ENCODE data around the gene GARNL3.

GARNL3 gene

DNA sequence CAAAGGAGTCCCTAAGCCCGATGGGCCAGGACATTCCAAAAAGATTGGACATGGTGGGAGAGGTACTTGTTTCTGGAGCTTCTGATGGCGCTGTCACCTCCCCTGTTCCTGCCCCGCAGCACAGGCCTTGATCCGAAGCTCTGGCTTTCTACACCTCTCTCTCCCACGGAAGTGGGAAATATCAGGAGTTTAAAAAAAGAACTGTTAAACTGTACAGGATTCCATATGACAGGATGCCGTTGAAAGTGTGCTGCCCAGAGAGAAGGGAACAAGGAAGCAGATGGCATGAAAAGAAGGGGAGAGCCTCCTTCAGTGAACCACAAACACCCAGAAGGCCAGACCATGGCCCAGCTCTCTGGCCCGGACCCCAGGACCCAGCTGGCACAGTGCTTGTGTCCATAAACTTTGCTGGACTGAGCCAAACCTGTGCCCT lies 105.6 kb downstream of the GARNL3 start:
- TF ChIP-seq, protein P1, sequence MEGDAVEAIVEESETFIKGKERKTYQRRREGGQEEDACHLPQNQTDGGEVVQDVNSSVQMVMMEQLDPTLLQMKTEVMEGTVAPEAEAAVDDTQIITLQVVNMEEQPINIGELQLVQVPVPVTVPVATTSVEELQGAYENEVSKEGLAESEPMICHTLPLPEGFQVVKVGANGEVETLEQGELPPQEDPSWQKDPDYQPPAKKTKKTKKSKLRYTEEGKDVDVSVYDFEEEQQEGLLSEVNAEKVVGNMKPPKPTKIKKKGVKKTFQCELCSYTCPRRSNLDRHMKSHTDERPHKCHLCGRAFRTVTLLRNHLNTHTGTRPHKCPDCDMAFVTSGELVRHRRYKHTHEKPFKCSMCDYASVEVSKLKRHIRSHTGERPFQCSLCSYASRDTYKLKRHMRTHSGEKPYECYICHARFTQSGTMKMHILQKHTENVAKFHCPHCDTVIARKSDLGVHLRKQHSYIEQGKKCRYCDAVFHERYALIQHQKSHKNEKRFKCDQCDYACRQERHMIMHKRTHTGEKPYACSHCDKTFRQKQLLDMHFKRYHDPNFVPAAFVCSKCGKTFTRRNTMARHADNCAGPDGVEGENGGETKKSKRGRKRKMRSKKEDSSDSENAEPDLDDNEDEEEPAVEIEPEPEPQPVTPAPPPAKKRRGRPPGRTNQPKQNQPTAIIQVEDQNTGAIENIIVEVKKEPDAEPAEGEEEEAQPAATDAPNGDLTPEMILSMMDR (IDR thresholded peaks at IDR 0.05): no peak

DNA sequence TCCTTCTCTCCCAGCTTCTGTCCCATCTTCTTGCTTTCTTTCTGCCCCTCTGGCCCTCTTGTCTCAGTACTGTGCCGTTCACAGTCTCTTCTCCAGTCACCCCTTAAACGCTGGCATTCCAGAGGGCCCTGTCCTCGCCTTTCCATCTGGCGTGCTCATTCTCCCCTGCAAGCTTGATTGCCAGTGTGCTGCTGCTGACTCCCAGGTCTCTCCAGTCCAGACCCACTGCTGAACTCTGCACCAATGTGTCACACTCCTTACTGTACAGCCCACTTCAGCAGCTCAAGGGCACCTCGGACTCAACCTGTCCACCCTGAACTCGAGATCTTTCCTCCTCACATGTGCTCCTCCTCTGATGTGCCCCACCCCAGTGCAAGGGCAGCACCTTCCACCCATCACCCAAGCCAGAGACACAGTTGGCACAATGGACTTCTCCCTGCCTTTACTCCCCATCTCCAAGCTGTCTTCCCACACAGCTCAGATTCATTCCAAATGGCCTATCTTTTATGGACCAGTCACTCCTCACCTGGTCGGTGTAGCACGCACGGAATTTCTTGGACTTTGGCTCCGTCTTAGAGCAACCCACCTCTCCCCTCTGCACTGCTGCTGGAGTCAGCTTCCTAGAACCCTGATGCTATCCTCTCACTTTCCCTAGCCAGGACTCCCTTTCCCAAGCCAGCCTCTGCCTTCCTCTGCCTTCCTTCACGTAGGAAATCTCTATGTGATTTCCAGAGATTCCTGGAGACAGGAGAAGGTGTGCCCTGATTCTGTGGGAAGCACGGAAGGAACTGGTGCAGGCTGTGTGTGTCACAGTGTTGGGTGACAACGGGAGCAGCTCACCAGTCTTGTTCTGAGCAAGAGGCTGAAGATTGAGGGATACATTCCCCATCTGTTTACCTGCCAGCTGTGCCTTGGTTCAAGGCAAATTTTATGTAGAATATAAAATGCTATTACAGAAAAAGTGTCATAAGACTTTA lies 106.4 kb downstream of the GARNL3 start:
- TF ChIP-seq, protein P1 (IDR thresholded peaks at IDR 0.05): no peak

DNA sequence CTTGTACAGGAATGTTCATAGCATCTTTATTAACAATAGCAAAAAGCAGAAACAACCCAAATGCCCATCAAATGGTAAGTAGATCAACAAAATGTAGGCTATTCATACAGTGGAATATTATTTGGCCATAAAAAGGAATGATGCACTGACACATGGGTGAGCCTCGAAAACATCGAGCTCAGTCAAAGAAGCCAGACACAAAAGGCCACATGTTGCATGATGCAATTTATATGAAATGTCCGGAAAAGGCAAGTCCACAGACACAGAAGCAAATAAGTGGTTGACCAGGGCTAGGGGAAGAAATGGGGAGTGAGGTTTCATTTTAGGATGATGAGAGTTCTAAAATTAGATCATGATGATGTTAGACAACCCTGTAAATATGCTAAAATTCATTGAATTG lies 115.9 kb downstream of the GARNL3 start:
- TF ChIP-seq, protein P1 (IDR thresholded peaks at IDR 0.05): no peak

DNA sequence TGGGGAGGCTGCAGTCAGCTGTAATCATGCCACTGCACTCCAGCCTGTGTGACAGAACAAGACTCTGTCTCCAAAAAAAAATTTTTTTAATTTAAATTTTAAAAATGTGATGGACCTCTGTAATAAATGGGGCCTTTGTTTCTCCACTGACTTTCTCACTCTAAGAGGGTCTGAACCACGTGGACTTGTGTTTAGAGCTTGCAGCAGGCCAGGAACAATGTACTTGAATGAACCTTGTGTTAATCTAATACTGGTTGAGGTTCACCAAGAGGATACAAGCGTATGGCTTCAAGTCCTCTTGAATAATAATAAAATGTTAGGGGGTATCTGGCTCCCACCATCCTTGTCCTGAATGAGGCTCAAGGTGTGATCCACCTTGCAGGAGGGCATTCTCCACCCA lies 118.0 kb downstream of the GARNL3 start:
- TF ChIP-seq, protein P1 (IDR thresholded peaks at IDR 0.05): no peak

DNA sequence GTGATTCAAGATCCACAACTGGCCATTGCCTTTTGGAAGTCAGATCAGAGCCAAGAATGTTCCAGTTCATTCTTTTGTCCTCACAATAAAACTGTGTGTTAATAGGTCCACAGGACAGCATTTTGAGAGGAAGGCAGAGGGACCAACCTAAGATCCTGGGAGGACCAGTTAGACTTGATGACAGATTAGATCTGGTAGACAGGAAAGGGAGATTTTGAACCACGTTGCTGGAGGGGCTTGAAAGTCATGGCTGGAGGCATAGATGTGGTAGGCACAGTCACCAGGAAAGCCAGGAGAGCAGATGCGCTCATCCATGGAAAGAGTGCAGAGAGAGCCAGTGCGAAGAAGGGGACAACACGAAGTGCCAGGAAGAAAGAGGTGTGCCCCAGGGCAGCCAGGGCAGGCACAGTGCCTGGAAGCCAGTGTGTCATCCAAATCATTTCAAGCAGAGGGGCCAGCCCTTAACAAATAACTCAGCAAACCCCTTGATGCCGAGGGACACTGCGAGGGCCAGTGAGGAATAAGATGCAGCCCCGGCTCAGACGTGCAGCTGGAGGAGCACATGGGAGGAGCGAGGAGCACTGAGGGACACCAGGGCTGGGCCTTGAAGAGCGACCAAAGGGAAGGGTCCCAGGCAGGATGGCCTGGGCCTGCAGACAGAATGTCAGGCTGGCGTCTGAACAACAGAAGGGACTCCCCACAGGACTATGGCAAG lies 119.6 kb downstream of the GARNL3 start:
- TF ChIP-seq, protein P1 (IDR thresholded peaks at IDR 0.05): no peak

DNA sequence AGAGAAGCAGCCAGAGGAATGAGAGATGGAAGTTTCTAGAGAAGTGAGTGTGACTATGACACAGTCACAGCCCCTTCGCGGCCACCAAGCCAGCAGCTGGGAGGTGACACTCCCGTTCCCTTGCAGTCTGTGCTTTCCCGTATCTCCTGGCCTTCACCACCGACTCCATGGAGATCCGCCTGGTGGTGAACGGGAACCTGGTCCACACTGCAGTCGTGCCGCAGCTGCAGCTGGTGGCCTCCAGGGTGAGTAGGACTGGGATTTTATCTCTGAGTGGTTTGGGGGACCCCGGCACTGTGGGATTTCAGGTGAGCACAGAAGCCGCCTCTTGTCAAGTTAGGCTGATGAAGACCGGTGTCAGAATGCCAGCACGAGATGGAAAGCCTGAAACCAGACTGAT lies 120.3 kb downstream of the GARNL3 start:
- TF ChIP-seq, protein P1 (IDR thresholded peaks at IDR 0.05): no peak

DNA sequence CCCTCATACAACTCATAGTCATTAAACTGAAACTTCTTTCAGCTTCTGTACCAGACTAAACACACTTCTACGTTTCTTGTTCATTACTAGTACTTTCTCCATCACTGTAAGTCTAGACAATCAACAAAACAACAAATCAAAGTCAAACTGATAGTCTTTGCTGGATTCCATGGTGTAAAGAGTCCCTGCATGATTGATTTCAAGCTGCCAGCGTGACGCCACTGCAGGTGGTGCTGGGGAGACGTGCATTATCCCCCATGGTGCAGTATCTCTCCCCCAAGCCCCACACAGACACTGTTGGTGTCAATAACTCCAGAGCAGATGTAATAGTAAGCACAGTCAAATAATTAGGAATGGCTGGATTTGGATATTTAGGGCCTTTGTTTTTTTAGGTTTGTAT lies 121.7 kb downstream of the GARNL3 start:
- TF ChIP-seq, protein P1 (IDR thresholded peaks at IDR 0.05): no peak
